H1 (cell line): Measurements from ENCODE around the gene WDR64. TPM values are rescaled to one million over a fixed set of nuclear protein-coding genes. Genes with fewer than 3 reads are reported as not detected.

Experiments
- CTCF ChIA-PET: fragments of 300-600 bp; sonication (Branson Sonifier 250); formaldehyde crosslinking; loops from one replicate; lab custom pipeline; 2021; ENCODE audit not compliant: partially characterized antibody; lab: Charles Lee
- POLR2A ChIA-PET: fragments of 300-600 bp; sonication (Branson Sonifier 250); formaldehyde crosslinking; loops from one replicate; lab custom pipeline; 2021; ENCODE audit warnings: inconsistent platforms; ENCODE audit not compliant: partially characterized antibody; lab: Charles Lee
- DNase-seq, 2 experiments: peaks; one replicate each; pipeline versions ENCODE4 v3.0.0 to v3.0.0-alpha.2; 2010 to 2022; ENCODE audit warnings: low spot score in 2 of 2, low read depth in 1 of 2, mixed read lengths in 1 of 2
- FAIRE-seq: peaks from 2 replicates; lab custom pipeline; 2011; peaks lifted over from hg19 to GRCh38; lab: Jason Lieb, UNC
- H2AFZ ChIP-seq: 2 replicates; pipeline ENCODE4 v1.8.1; 2012; ENCODE audit warnings: low read length, inconsistent platforms
- H2AK5ac ChIP-seq: 2 replicates; pipeline ENCODE4 v1.6.1; 2013; ENCODE audit warnings: low read depth, low read length
- H2BK120ac ChIP-seq: replicated peaks from 2 replicates; pipeline ENCODE3; 2013; ENCODE audit warnings: low read depth, low read length, inconsistent platforms
- H2BK12ac ChIP-seq: 2 replicates; pipeline ENCODE4 v1.6.1; 2013; ENCODE audit warnings: low read depth, low read length
- H2BK15ac ChIP-seq: 2 replicates; pipeline ENCODE4 v1.6.1; 2013; ENCODE audit warnings: low read length
- H2BK20ac ChIP-seq: 2 replicates; pipeline ENCODE4 v1.6.1; 2013; ENCODE audit warnings: low read length
- H2BK5ac ChIP-seq: 2 replicates; pipeline ENCODE4 v1.6.1; 2013; ENCODE audit warnings: low read depth, low read length
- H3K14ac ChIP-seq: 2 replicates; pipeline ENCODE4 v1.6.1; 2013; ENCODE audit warnings: inconsistent platforms; ENCODE audit not compliant: insufficient read length
- H3K18ac ChIP-seq: 2 replicates; pipeline ENCODE4 v1.6.1; 2013; ENCODE audit warnings: low read length; ENCODE audit errors: extremely low read depth
- H3K23ac ChIP-seq: 2 replicates; pipeline ENCODE4 v1.6.1; 2013; ENCODE audit warnings: inconsistent platforms; ENCODE audit not compliant: insufficient read length
- H3K23me2 ChIP-seq: 2 replicates; pipeline ENCODE4 v1.6.1; 2013; ENCODE audit warnings: low read depth, low read length
- H3K27ac ChIP-seq: 2 replicates; pipeline ENCODE4 v1.6.1; 2011; ENCODE audit warnings: low read depth, low read length, inconsistent platforms
- H3K27me3 ChIP-seq, 4 experiments: replicated peaks in 1 of 4; 1 replicate in 1 of 4; 2 replicates in 3 of 4; pipeline versions ENCODE4 v1.6.1 to v1.8.1; 2011 to 2013; ENCODE audit warnings: low read length in 3 of 4, mild to moderate bottlenecking in 3 of 4, inconsistent platforms in 2 of 4, mixed read lengths in 2 of 4, moderate library complexity in 1 of 4; ENCODE audit not compliant: control insufficient read depth in 3 of 4, insufficient read depth in 3 of 4; ENCODE audit errors: extremely low read depth in 1 of 4
- H3K36me3 ChIP-seq, 4 experiments: 2 replicates each; pipeline versions ENCODE4 v1.6.1 to v1.8.1; 2011 to 2013; ENCODE audit warnings: mild to moderate bottlenecking in 4 of 4, low read length in 3 of 4, moderate library complexity in 2 of 4, control low read depth in 1 of 4, inconsistent platforms in 1 of 4; ENCODE audit not compliant: insufficient read depth in 4 of 4, control insufficient read depth in 2 of 4
- H3K4ac ChIP-seq: replicated peaks from 2 replicates; pipeline ENCODE3; 2013; ENCODE audit warnings: low read length, low read depth, mixed read lengths, inconsistent platforms; ENCODE audit not compliant: insufficient read length
- H3K4me1 ChIP-seq, 4 experiments: replicated peaks in 1 of 4; 1 replicate in 1 of 4; 2 replicates in 3 of 4; pipeline versions ENCODE4 v1.6.1 to v1.8.1; 2011 to 2013; ENCODE audit warnings: low read length in 3 of 4, inconsistent platforms in 2 of 4, mixed read lengths in 1 of 4; ENCODE audit not compliant: insufficient read depth in 4 of 4, control insufficient read depth in 3 of 4
- H3K4me2 ChIP-seq, 2 experiments: 2 replicates each; pipeline versions ENCODE4 v1.6.1 to v1.8.1; 2011 to 2013; ENCODE audit warnings: low read depth in 2 of 2, low read length in 2 of 2, control low read depth in 1 of 2, inconsistent platforms in 1 of 2, mild to moderate bottlenecking in 1 of 2; ENCODE audit not compliant: insufficient read depth in 1 of 2
- H3K4me3 ChIP-seq, 4 experiments: fragments of 200-600, 300-600 bp in 1 of 4; sonication (generic), shearing (Covaris generic), sonication (Bioruptor Twin) in 1 of 4; 2 replicates each; pipeline versions ENCODE4 v1.5.1 to v1.8.1; 2011 to 2016; ENCODE audit warnings: low read length in 4 of 4, low read depth in 3 of 4, control low read depth in 2 of 4, inconsistent platforms in 2 of 4, mild to moderate bottlenecking in 2 of 4, mixed read lengths in 1 of 4, moderate library complexity in 1 of 4; ENCODE audit not compliant: insufficient read depth in 2 of 4; ENCODE audit errors: extremely low read depth in 1 of 4
- H3K56ac ChIP-seq: replicated peaks from 2 replicates; pipeline ENCODE3; 2013; ENCODE audit warnings: low read depth, mild to moderate bottlenecking, mixed read lengths, low read length, inconsistent platforms; ENCODE audit not compliant: insufficient read length
- H3K79me1 ChIP-seq: 2 replicates; pipeline ENCODE4 v1.6.1; 2013; ENCODE audit warnings: low read depth, low read length, control low read depth
- H3K79me2 ChIP-seq, 2 experiments: 2 replicates each; pipeline versions ENCODE4 v1.6.1 to v1.8.1; 2012 to 2013; ENCODE audit warnings: low read length in 2 of 2, mild to moderate bottlenecking in 2 of 2, inconsistent platforms in 1 of 2; ENCODE audit not compliant: insufficient read depth in 2 of 2, control insufficient read depth in 1 of 2
- H3K9ac ChIP-seq, 4 experiments: replicated peaks in 1 of 4; 1 replicate in 1 of 4; 2 replicates in 3 of 4; pipeline versions ENCODE4 v1.6.1 to v1.8.1; 2011 to 2013; ENCODE audit warnings: low read depth in 3 of 4, low read length in 3 of 4, control low read depth in 2 of 4, mild to moderate bottlenecking in 2 of 4, moderate library complexity in 2 of 4, inconsistent platforms in 1 of 4; ENCODE audit errors: extremely low read depth in 1 of 4
- H3K9me3 ChIP-seq, 2 experiments: 2 replicates each; pipeline versions ENCODE4 v1.6.1 to v1.8.1; 2012 to 2013; ENCODE audit warnings: mild to moderate bottlenecking in 2 of 2, moderate library complexity in 2 of 2, control low read depth in 1 of 2, inconsistent platforms in 1 of 2, low read depth in 1 of 2, low read length in 1 of 2, mixed read lengths in 1 of 2; ENCODE audit not compliant: insufficient read depth in 2 of 2
- H4K20me1 ChIP-seq, 2 experiments: replicated peaks in 1 of 2; 2 replicates each; pipeline versions ENCODE3 to v1.8.1; 2011 to 2013; ENCODE audit warnings: inconsistent platforms in 2 of 2, low read length in 2 of 2, mild to moderate bottlenecking in 1 of 2; ENCODE audit not compliant: insufficient read depth in 2 of 2, control insufficient read depth in 1 of 2
- H4K5ac ChIP-seq: 2 replicates; pipeline ENCODE4 v1.6.1; 2013; ENCODE audit warnings: low read length, low read depth, mixed read lengths, inconsistent platforms; ENCODE audit not compliant: insufficient read length
- H4K8ac ChIP-seq: 2 replicates; pipeline ENCODE4 v1.8.0; 2013; ENCODE audit warnings: mild to moderate bottlenecking, moderate library complexity, low read length, inconsistent platforms; ENCODE audit not compliant: insufficient read depth; ENCODE audit errors: extremely low read depth
- H4K91ac ChIP-seq: replicated peaks from 2 replicates; pipeline ENCODE3; 2013; ENCODE audit warnings: low read length, mixed read lengths, inconsistent platforms; ENCODE audit not compliant: insufficient read length
- ASH2L ChIP-seq: fragments of 200-600, 300-600 bp; sonication (generic); IDR thresholded peaks from one replicate; pipeline ENCODE4 v1.7.1; 2017; ENCODE audit warnings: low read length
- BCL11A ChIP-seq, 2 experiments: IDR thresholded peaks; one replicate each; pipeline ENCODE4 v1.6.1; 2011; ENCODE audit warnings: low read depth in 2 of 2, low read length in 2 of 2, mild to moderate bottlenecking in 2 of 2
- CTBP2 ChIP-seq: IDR thresholded peaks from 2 replicates; pipeline ENCODE4 v1.7.0; 2011; ENCODE audit warnings: borderline replicate concordance, mild to moderate bottlenecking, moderate library complexity, mixed read lengths, low read length; ENCODE audit not compliant: insufficient read depth, insufficient read length
- EZH2 ChIP-seq: fragments of 200-600 bp; sonication (generic); IDR thresholded peaks from 2 replicates; pipeline ENCODE4 v1.7.1; 2012; ENCODE audit warnings: low read depth, mild to moderate bottlenecking, moderate library complexity, low read length, inconsistent platforms; ENCODE audit not compliant: severe bottlenecking
- HDAC2 ChIP-seq, 2 experiments: fragments of 300-600 bp in 1 of 2; sonication (generic) in 1 of 2; IDR thresholded peaks; 2 replicates each; pipeline ENCODE4 v1.6.1; 2011 to 2012; ENCODE audit warnings: low read depth in 2 of 2, low read length in 2 of 2, mild to moderate bottlenecking in 2 of 2, moderate library complexity in 2 of 2, borderline replicate concordance in 1 of 2, inconsistent platforms in 1 of 2
- JUND ChIP-seq: IDR thresholded peaks from 2 replicates; pipeline ENCODE4 v1.6.1; 2011; ENCODE audit warnings: mild to moderate bottlenecking, improper control_type of control experiment, low read length
- MAFK ChIP-seq: IDR thresholded peaks from 2 replicates; pipeline ENCODE4 v1.6.1; 2012; ENCODE audit warnings: low read depth, mild to moderate bottlenecking, improper control_type of control experiment, low read length
- POU5F1 ChIP-seq: IDR thresholded peaks from 2 replicates; pipeline ENCODE4 v1.6.1; 2011; ENCODE audit warnings: low read depth, mild to moderate bottlenecking, low read length, moderate library complexity
- RAD21 ChIP-seq, 2 experiments: IDR thresholded peaks in 1 of 2; conservative IDR thresholded peaks in 1 of 2; 2 replicates each; pipeline ENCODE4 v1.6.1; 2011; ENCODE audit warnings: low read depth in 2 of 2, low read length in 2 of 2, improper control_type of control experiment in 1 of 2, inconsistent platforms in 1 of 2, mild to moderate bottlenecking in 1 of 2, moderate library complexity in 1 of 2
- SP2 ChIP-seq: IDR thresholded peaks from 2 replicates; pipeline ENCODE4 v1.6.1; 2012; ENCODE audit warnings: mild to moderate bottlenecking, low read length, inconsistent platforms
- SRF ChIP-seq: IDR thresholded peaks from 2 replicates; pipeline ENCODE4 v1.6.1; 2011; ENCODE audit warnings: mild to moderate bottlenecking, low read depth, low read length, moderate library complexity
- YY1 ChIP-seq: IDR thresholded peaks from 2 replicates; pipeline ENCODE4 v1.6.1; 2011; ENCODE audit warnings: low read depth, mild to moderate bottlenecking, low read length
- WGBS, 2 experiments: shearing (Covaris generic) in 1 of 2; methylation state at CpG; one replicate each; pipeline versions ENCODE4 v1.1.6 to v1.1.7; 2013 to 2015; ENCODE audit warnings: low lambda C conversion rate in 2 of 2, mixed read lengths in 2 of 2, inconsistent platforms in 1 of 2, low coverage in 1 of 2, missing lambda C conversion rate in 1 of 2; ENCODE audit not compliant: insufficient replicate concordance in 2 of 2, insufficient coverage in 1 of 2, insufficient read length in 1 of 2; ENCODE audit errors: extremely low coverage in 1 of 2, missing lambda C conversion rate in 1 of 2; 5-methylcytosine and 5-hydroxymethylcytosine counted together
- polyA plus RNA-seq, 7 experiments: library from polyadenylated mRNA; depleted of rRNA in 3 of 7; stranded (reverse) in 5 of 7; unstranded in 2 of 7; fragments of >200 nt in 5 of 7; fragments of 200-250 nt in 2 of 7; gene quantifications; 1 replicate in 5 of 7; 2 replicates in 1 of 7; 4 replicates in 1 of 7; pipeline versions ENCODE4 v1.2.1 to v1.2.3, GENCODE V29; 2011 to 2013; ENCODE audit warnings: missing spikeins in 2 of 7, mixed read lengths in 2 of 7
- total RNA-seq: library from RNA; stranded (reverse); fragmentation: NEBNext Ultra II Directional; extraction: Animal tissue kit (Norgen Biotek cat#: 25700); gene quantifications from 2 replicates; pipeline ENCODE4 v1.2.1, GENCODE V29; 2021

WDR64 gene
- total and polyA plus RNA-seq, 2 of the 8 experiments (the other 6 are each of a cell fraction or from before 2014, with no cell fraction given) = 0.02 TPM; not detected in 1

- Histone ChIP-seq H3K14ac (no peak overlapping the region), H3K79me1 (no peaks in the 10 kb centered on the region), H4K91ac (no peak overlapping the region), H3K4ac (no peak overlapping the region), H2BK20ac (no peak overlapping the region), H3K27me3 (no peaks in the 10 kb centered on the region), H3K27ac (no peak overlapping the region), H3K36me3 (no peaks in the 10 kb centered on the region; a peak in 1 of 8 replicates), H4K20me1 (no peaks in the 10 kb centered on the region), H3K23ac (no peak overlapping the region), H3K9me3 (no peaks in the 10 kb centered on the region), H3K4me3 (no peak overlapping the region), H4K8ac (no peak overlapping the region), H2BK12ac (no peak overlapping the region), H3K4me1 (no peaks in the 10 kb centered on the region), H2BK15ac (no peak overlapping the region), H3K18ac (no peak overlapping the region), H3K56ac (no peak overlapping the region), H2AFZ (no peak overlapping the region), H2BK120ac (no peak overlapping the region), H3K4me2 (no peak overlapping the region), H2BK5ac (no peak overlapping the region), H3K23me2 (no peaks in the 10 kb centered on the region), H4K5ac (no peak overlapping the region), H3K79me2 (no peaks in the 10 kb centered on the region), H2AK5ac (no peak overlapping the region), H3K9ac (no peak overlapping the region)
- DNase-seq (no peak), FAIRE-seq (no peak)
- CTCF ChIA-PET = no interaction called here
- 93% methylated on average over 3 of the region's 3 CpGs; no CpG with 5 or more reads in 1 of the 2 experiments for WGBS, 2 experiments
- POLR2A ChIA-PET = interaction anchor here (0.5 kb wide), 1 partner anchor 289 kb away, joined by 3 read pairs; no protein-coding TSS in a partner anchor
- TF ChIP-seq HDAC2 (IDR thresholded peaks at IDR 0.05; ENCODE audit: borderline replicate concordance in 1 of 2, low read depth in 2 of 2, low read length in 2 of 2) (no peak), EZH2 (no peak), CTBP2 (no peak), RAD21 (IDR thresholded peaks at IDR 0.05 in 1 of 2, conservative IDR thresholded peaks at IDR 0.05 in 1 of 2; ENCODE audit: low read depth in 2 of 2, low read length in 2 of 2) (no peak), ASH2L (no peak), JUND (no peak), SRF (no peak), POU5F1 (no peak), SP2 (no peak), YY1 (no peak), MAFK (no peak), BCL11A (IDR thresholded peaks at IDR 0.05; ENCODE audit: low read depth in 2 of 2, low read length in 2 of 2) (no peak)
Measured at GRCh38 chr1:241603731-241604245, 48.3 kb upstream of the WDR64 start.
